GM10266 (cell line): ENCODE results near the gene CELF4.

Experiments used
- DNase-seq: peaks from one replicate; pipeline ENCODE4 v3.0.0; 2012; ENCODE audit errors: extremely low spot score
- CTCF ChIP-seq: IDR thresholded peaks from 2 replicates; pipeline ENCODE4 v1.5.1; 2012; ENCODE audit warnings: mild to moderate bottlenecking, low read depth; ENCODE audit not compliant: control insufficient read depth, insufficient read depth; ENCODE audit errors: missing control alignments

The CELF4 gene

GRCh38 chr18:37238282-37239108, 327.1 kb downstream of the CELF4 start:
- TF ChIP-seq CTCF, result no peak
- DNase-seq, result no peak

- no peak for DNase-seq
- TF ChIP-seq CTCF, result no peak
These were observed 330.0 kb downstream of the CELF4 start for GRCh38 chr18:37235583-37235982.

- no peak for TF ChIP-seq CTCF
These were observed 334.3 kb downstream of the CELF4 start for GRCh38 chr18:37231251-37231650.

GRCh38 chr18:37230768-37231167, 334.8 kb downstream of the CELF4 start:
- DNase-seq, result no peak
- TF ChIP-seq CTCF, result no peak

More at GRCh38 chr18:37231251-37231650, 334.3 kb downstream of the CELF4 start:
- no peak for DNase-seq

- DNase-seq, result no peak
- no peak for TF ChIP-seq CTCF
These were observed 340.3 kb downstream of the CELF4 start for GRCh38 chr18:37225279-37225678.

GRCh38 chr18:37222999-37223378, 342.6 kb downstream of the CELF4 start:
- no peak for TF ChIP-seq CTCF
- no peak for DNase-seq

- TF ChIP-seq CTCF, result no peak
- no peak for DNase-seq
These were observed 343.1 kb downstream of the CELF4 start for GRCh38 chr18:37222354-37222998.
